NB4 (cell line): ENCODE results near the gene DAZAP1.

Experiments used
- DNase-seq: peaks from one replicate; pipeline ENCODE4 v3.0.0; 2010; ENCODE audit warnings: low read depth
- H3K4me3 ChIP-seq: one replicate; pipeline ENCODE4 v1.5.1; 2011; ENCODE audit warnings: mild to moderate bottlenecking, low read depth, low read length, moderate library complexity
- MAX ChIP-seq: IDR thresholded peaks from 2 replicates; pipeline ENCODE4 v1.6.1; 2011; ENCODE audit warnings: low read depth, low read length
- MYC ChIP-seq: IDR thresholded peaks from 2 replicates; pipeline ENCODE4 v1.6.1; 2011; ENCODE audit warnings: low read depth, low read length
- POLR2A ChIP-seq: IDR thresholded peaks from 2 replicates; pipeline ENCODE4 v1.6.1; 2011; ENCODE audit warnings: mild to moderate bottlenecking; ENCODE audit not compliant: insufficient read length; ENCODE audit errors: extremely low read depth
- TF ChIP-seq, protein P1 (sequence below): IDR thresholded peaks from one replicate; pipeline ENCODE4 v1.5.1; 2012; ENCODE audit warnings: low read depth, low read length

Gene DAZAP1

GRCh38 chr19:1382250-1382649, 25.1 kb upstream of the DAZAP1 start:
- no peak overlapping the region for H3K4me3 ChIP-seq
- TF ChIP-seq, protein P1, sequence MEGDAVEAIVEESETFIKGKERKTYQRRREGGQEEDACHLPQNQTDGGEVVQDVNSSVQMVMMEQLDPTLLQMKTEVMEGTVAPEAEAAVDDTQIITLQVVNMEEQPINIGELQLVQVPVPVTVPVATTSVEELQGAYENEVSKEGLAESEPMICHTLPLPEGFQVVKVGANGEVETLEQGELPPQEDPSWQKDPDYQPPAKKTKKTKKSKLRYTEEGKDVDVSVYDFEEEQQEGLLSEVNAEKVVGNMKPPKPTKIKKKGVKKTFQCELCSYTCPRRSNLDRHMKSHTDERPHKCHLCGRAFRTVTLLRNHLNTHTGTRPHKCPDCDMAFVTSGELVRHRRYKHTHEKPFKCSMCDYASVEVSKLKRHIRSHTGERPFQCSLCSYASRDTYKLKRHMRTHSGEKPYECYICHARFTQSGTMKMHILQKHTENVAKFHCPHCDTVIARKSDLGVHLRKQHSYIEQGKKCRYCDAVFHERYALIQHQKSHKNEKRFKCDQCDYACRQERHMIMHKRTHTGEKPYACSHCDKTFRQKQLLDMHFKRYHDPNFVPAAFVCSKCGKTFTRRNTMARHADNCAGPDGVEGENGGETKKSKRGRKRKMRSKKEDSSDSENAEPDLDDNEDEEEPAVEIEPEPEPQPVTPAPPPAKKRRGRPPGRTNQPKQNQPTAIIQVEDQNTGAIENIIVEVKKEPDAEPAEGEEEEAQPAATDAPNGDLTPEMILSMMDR, result no peak
- TF ChIP-seq MAX (no peak), POLR2A (no peak), MYC (no peak)
- no peak for DNase-seq

DNA sequence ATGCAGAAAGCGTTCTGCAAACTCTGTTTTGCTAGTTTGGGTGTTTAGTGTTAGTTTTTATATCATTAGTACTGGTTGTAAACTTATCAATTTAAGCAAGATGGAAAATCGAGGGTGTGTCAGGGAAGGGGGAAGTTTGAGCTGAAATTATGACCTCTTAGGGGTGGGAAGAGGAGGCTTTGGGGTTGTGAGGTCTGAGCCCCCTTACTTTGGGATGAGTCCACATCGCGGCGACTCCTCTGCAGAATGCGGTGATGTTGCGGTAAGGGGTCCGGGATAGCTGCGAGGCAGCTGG, 24.4 kb upstream of the DAZAP1 start:
- TF ChIP-seq, protein P1, result no peak
- TF ChIP-seq POLR2A, result no peak
- TF ChIP-seq MAX, result no peak
- no peak for TF ChIP-seq MYC
- H3K4me3 ChIP-seq, result no peak overlapping the region
- peak; percentile 84 for DNase-seq

DNA sequence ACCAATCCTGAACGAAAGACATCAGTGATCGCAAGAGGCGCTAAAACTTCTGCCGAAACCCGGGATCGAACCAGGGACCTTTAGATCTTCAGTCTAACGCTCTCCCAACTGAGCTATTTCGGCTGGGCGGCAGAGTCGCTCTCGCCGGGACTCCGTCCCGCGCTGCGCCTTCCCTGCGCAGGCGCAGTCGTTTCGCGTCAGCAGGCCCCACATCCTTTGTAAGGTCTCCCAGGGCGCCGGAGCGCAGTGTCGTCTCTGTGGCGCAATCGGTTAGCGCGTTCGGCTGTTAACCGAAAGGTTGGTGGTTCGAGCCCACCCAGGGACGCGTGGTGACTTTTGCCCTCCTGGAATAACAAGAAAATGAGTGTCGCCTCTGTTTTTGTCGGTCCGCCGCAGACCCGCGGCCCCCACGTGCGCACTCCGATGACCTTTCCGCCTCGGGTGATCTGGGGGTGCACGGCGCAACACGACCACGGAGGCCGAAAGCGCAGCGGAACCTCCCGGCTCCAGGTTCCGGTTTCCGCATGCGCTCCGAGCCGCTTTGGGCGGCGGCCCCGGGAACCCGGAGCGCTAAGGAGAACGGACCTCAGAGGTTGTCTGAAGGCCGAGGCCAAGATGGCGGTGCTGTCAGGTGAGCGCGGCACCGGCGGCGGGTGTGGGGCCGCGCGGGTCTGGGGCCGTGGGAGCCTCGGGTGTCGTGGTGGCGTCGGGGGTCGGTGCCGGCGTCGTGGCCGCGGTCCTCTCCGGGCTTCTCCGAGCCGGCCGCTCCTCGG, 23.9 kb upstream of the DAZAP1 start, which contains the start of gene NDUFS7:
TSS of gene NDUFS7 (plus strand) at position 596 of the 773 bp plus-strand sequence. CDS start at position 616, 20 bp downstream.
- DNase-seq, result peak; percentile 87
- peak within 1 kb of the TSS; percentile 82 for H3K4me3 ChIP-seq
- TF ChIP-seq MYC, result peak; percentile 62; the same call in 1 of the 2 replicates
- TF ChIP-seq POLR2A, result peak; percentile 47
- TF ChIP-seq, protein P1, result no peak
- peak; percentile 37 for TF ChIP-seq MAX

DNA sequence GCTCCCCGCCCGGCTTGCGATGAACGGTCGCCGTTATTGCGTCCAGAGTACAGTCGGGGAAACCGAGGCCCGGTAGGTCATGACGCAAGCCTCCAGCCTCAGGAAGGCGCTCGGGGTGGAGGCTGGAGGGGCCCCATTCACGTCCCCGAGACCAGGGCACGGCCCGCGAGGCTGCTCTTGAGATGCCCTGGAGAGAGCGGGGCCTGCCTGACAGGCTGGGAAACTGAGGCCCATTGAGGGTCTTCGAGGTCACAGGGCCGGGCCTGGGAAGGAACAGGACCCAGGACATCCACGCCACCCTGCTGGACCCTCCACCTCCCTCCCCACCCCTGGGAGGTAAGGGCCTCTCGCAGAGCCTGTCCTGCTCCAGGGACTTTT, 23.3 kb upstream of the DAZAP1 start:
- H3K4me3 ChIP-seq, result peak overlapping the region; percentile 82
- TF ChIP-seq MAX (no peak), POLR2A (no peak), MYC (no peak)
- TF ChIP-seq, protein P1, result no peak
- DNase-seq, result no peak

DNA sequence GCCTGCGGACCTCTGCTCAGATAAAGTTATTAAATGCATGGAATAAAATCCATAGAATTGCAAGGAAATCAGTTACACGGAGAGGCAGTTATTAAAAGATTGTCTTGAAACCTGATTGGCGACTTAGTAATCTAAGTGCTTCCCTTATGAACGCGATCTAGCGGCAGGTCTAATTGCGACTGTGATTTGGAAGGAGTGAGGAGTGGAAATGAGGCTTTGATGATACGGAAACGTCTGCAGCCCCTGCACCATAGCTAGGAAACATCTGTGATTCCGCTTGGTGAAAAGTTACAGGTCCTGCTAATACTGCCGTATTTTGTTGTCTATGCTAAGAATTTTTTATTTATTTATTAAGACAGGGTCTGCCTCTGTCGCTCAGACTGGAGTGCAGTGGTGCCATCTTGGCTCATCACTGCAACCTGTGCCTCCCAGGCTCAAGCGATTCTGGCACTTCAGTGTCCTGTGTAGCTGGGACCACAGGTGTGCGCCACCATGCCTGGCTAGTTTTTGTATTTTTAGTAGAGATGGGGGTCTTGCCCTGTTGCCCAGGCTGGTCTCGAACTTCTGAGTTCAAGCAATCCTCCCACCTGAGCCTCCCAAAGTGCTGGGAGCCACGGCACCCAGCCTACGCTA, 22.8 kb upstream of the DAZAP1 start:
- no peak for DNase-seq
- peak overlapping the region; percentile 82 for H3K4me3 ChIP-seq
- TF ChIP-seq MAX (no peak), POLR2A (no peak), MYC (no peak)
- TF ChIP-seq, protein P1, result no peak
